HG02852 (cell line): ENCODE results near the gene SLC35F2.

Experiments
- ATAC-seq: cut with Tn5 transposase; IDR thresholded peaks from one replicate; pipeline ENCODE4 v1.9.1; 2021; ENCODE audit warnings: mild to moderate bottlenecking, moderate library complexity; ENCODE audit not compliant: unreplicated experiment

SLC35F2 gene

DNA sequence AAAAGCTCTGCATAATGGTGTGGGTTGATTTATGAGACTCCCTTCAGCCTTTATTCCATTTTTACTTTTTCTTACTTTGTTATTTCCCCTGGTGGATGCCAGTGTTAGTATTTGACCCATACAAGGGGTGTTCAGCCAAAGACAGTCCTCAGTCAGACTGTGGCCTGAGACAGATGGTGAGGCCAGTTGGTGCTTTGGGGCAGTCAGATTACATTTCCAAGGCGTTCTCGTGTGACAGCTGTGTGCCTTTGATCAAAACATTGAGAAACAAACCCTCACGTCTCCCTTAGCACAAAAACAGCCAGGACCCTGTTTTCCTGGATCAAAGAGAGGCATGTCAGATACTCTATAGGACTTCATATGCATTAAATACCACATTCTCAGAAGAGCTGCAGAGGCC is 115.4 kb downstream of the SLC35F2 start:
- ATAC-seq, result no peak

- ATAC-seq, result peak; percentile 87
Observed at GRCh38 chr11:107741044-107741823, 117.4 kb downstream of the SLC35F2 start.
